ENCODE measurements around the gene LYL1. TPM values are rescaled to one million over a fixed set of nuclear protein-coding genes. Genes with fewer than 3 reads are reported as not detected.

Gene LYL1
- total and polyA plus RNA-seq, 2 of the 4 experiments (the other 2 are of a cell fraction) = 0.36 to 0.39 TPM

GRCh38 chr19:13092158-13092543 lies 10.5 kb downstream of the LYL1 start:
- peaks cover 9% of the 10 kb centered on the region; the same call in 1 of the 2 replicates for H3K4me1 ChIP-seq (ENCODE audit: control insufficient read depth, insufficient read depth, low read length)
- H3K14ac ChIP-seq (replicated peaks; ENCODE audit: low read depth, low read length) = no peak overlapping the region
- no peak overlapping the region for H4K5ac ChIP-seq (ENCODE audit: low read depth, low read length)
- H3K9me1 ChIP-seq (ENCODE audit: insufficient read depth, low read length) = no peaks in the 10 kb centered on the region
- H3K4me2 ChIP-seq (ENCODE audit: low read depth, low read length) = no peak overlapping the region
- ATAC-seq (ENCODE audit: low read depth) (no peak), DNase-seq (no peak)
- no peak overlapping the region for H2AK9ac ChIP-seq (replicated peaks; ENCODE audit: low read depth, low read length, poor library complexity)
- H2BK15ac ChIP-seq (ENCODE audit: low read depth, low read length) = no peak overlapping the region
- dilution Hi-C loops (cut with HindIII; ENCODE audit: low sequenced_read_pairs, unreplicated experiment) = no loop called here
- no peak overlapping the region for H3K4me3 ChIP-seq (ENCODE audit: insufficient read depth, low read depth, low read length)
- no peak overlapping the region for H3K18ac ChIP-seq (ENCODE audit: low read depth, low read length)
- BruUV-seq (replicated peaks) = no TSS peak
- no peaks in the 10 kb centered on the region for H3K27me3 ChIP-seq (ENCODE audit: control insufficient read depth, insufficient read depth, low read length)
- no peak overlapping the region for H3K4ac ChIP-seq (ENCODE audit: low read depth, low read length)
- TF ChIP-seq NFE2L2 (IDR thresholded peaks at IDR 0.05; ENCODE audit: low read depth, low read length) = no peak
- TF ChIP-seq ELK1 (IDR thresholded peaks at IDR 0.05; ENCODE audit: borderline replicate concordance, low read depth, low read length) = no peak
- no peak for TF ChIP-seq CHD1 (IDR thresholded peaks at IDR 0.05; ENCODE audit: low read depth, low read length)
- no peak for TF ChIP-seq CEBPB (IDR thresholded peaks at IDR 0.05; ENCODE audit: low read depth, low read length)
- ChIA-PET POLR2A (ENCODE audit: unreplicated experiment) (no interaction called here), CTCF (interaction anchor here (1.5 to 1.6 kb wide), 2 partner anchors 31 to 115 kb away, joined by 3 to 6 read pairs; no protein-coding TSS in a partner anchor)
- no peak overlapping the region for H2BK120ac ChIP-seq (ENCODE audit: low read depth, low read length)
- H3K79me1 ChIP-seq (ENCODE audit: low read depth in 1 of 2, low read length in 2 of 2) = 0 out of 4 replicates have a peak, but pooled peaks cover 0 to 4% of the 10 kb centered on the region in 2 experiments
- H4K20me1 ChIP-seq (ENCODE audit: insufficient read depth, low read length) = peaks cover 15% of the 10 kb centered on the region; the same call in 1 of the 2 replicates
- no peak overlapping the region for H3K56ac ChIP-seq (ENCODE audit: extremely low read depth, insufficient read depth, low read length)
- H4K91ac ChIP-seq (ENCODE audit: insufficient read depth, low read depth, low read length) = no peak overlapping the region
- H4K8ac ChIP-seq (ENCODE audit: low read depth in 2 of 2, low read length in 2 of 2) = no peak overlapping the region
- H2AK5ac ChIP-seq (ENCODE audit: low read depth, low read length) = no peak overlapping the region
- no peak overlapping the region for H2BK20ac ChIP-seq (ENCODE audit: low read depth, low read length)
- peaks cover 28% of the 10 kb centered on the region; the same call in 1 of the 2 replicates for H3K36me3 ChIP-seq (ENCODE audit: control insufficient read depth, insufficient read depth, low read length)
- no peak overlapping the region for H3K9ac ChIP-seq (ENCODE audit: low read depth, low read length)
- H2BK5ac ChIP-seq (ENCODE audit: low read depth, low read length, poor library complexity, severe bottlenecking) = no peak overlapping the region
- H3K23ac ChIP-seq (ENCODE audit: low read depth, low read length) = no peak overlapping the region
- no peak overlapping the region for H3K27ac ChIP-seq (ENCODE audit: insufficient read depth, low read length)
- intact Hi-C loops (cut with micrococcal nuclease) = no loop called here
- no peaks in the 10 kb centered on the region for H3K9me3 ChIP-seq (ENCODE audit: control insufficient read depth, insufficient read depth, low read length)
- H2AFZ ChIP-seq (replicated peaks; ENCODE audit: low read length, poor library complexity) = no peak overlapping the region
- in situ Hi-C loops (cut with MboI; ENCODE audit: low sequenced_read_pairs) = loop anchor here (5.0 kb wide), 1 partner anchor 110 kb away; no protein-coding TSS in a partner anchor
- WGBS, 2 experiments (ENCODE audit: extremely low coverage in 2 of 2, insufficient read length in 1 of 2) = no CpG with 5 or more reads among the region's 2 CpGs
